Activated naive CD4-positive, alpha-beta T cell treated with Interleukin-2 at 50 U/mL for 16 hours (primary cell): ENCODE data around the gene TM9SF3.

Experiments
- DNase-seq: peaks from one replicate; pipeline ENCODE4 v3.0.0-alpha.2; 2020

TM9SF3 gene

DNA sequence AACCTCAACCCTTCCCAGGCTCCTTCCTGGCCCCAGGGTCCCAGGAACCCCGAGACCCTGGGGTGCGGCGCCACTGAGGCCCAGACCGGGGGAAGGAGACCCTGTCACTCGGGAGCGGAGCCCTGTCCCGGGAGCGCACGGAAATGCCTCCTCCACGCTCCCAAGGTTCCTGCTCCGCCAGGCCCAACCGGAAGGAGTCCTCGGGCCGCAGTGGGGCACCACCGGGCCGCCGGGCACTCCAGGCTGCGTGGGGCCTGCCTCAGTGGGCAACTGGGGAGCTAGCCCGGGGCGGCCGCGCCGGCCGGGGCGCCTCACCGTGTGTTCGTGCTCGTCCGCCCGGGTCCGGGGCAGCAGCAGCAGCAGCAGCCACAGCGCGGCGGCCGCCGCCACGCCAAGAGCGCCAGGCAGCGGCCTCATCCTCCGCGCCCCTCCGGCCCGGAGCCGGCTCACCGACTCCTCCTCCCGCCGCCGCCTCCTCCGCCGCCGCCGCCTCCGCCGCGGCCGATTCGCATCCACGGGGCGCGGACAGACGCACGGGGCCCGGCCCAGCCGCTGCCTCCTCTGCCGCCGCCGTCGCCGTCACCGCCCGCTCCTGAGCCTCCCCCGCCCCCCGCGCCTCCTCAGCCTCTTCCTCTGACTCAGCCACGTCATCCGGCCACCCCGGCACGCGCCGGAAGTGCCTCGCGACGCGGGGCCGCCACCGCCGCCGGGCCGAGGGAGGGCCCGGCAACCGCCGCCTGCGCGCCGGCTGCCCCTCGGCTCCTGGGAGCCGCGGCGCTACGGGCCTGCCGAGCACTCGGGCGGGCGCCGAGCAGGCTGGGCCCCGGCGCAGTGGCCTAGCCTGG is at the start of gene TM9SF3:
Gene TM9SF3, minus strand, starts transcription at position 594 of the 845 bp plus-strand sequence. Its CDS starts 177 bp downstream, at position 417.
- DNase-seq: peak; percentile 93

- no peak for DNase-seq
Observed at GRCh38 chr10:96636551-96636950, 49.7 kb upstream of the TM9SF3 start.

- no peak for DNase-seq
Observed at GRCh38 chr10:96632974-96633710, 46.3 kb upstream of the TM9SF3 start.

- no peak for DNase-seq
Observed at GRCh38 chr10:96627292-96627691, 40.5 kb upstream of the TM9SF3 start.

DNA sequence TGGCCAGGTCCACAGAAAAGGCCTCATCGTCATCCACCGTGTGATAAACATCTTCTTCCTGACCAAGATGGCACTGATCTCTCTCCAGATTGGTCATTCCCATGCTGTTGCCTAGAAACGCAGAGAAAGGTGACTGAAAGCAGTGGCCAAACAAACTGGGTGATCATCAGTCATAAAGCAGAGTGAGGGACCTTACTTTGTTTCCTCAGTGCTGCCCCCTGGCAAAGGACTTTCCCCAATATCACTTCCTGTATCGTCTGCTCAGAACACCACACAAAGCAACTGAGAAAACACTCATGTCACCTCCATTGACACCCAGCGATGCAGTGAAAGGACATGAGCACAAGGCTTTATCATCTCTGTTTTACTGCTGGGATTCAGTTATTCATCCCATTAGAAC is 40.0 kb upstream of the TM9SF3 start:
- DNase-seq: no peak

- DNase-seq: no peak
Observed at GRCh38 chr10:96625173-96625572, 38.4 kb upstream of the TM9SF3 start.

DNA sequence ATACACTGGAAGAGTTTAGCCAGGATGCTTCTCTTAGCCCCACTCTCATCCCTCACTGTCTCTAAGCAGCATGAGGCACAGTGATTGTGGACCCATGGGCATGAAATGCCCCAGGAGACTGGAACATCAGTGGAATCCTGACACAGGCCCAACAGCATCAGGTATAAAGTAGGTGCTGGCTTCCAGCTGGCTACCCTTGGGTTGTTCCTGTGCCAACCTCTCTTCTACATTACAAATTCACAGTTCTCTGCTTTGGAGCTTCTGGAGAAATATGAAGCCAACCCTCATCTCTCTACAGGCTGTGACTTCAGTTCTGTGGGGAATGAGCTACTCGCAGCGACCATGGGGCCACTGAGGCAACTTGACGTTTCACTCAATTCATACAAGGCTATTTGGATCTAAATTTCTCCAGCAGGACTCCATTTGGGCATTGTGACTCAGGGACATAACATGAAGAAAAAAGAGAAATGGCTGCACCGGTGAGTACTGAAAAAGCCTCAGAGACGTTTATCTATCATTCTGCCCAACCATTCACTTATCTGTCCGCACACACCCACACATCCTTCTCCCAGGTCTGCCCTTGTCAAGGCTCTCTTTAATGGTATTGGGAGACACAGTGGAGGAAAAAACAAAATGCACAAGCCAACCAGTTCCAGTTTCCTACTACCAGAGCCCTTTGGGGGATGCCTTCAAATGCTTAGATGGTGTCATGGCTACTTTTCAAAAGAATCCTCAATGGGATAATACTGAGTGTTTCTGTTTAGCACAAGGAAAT is 35.4 kb upstream of the TM9SF3 start:
- DNase-seq: no peak

DNA sequence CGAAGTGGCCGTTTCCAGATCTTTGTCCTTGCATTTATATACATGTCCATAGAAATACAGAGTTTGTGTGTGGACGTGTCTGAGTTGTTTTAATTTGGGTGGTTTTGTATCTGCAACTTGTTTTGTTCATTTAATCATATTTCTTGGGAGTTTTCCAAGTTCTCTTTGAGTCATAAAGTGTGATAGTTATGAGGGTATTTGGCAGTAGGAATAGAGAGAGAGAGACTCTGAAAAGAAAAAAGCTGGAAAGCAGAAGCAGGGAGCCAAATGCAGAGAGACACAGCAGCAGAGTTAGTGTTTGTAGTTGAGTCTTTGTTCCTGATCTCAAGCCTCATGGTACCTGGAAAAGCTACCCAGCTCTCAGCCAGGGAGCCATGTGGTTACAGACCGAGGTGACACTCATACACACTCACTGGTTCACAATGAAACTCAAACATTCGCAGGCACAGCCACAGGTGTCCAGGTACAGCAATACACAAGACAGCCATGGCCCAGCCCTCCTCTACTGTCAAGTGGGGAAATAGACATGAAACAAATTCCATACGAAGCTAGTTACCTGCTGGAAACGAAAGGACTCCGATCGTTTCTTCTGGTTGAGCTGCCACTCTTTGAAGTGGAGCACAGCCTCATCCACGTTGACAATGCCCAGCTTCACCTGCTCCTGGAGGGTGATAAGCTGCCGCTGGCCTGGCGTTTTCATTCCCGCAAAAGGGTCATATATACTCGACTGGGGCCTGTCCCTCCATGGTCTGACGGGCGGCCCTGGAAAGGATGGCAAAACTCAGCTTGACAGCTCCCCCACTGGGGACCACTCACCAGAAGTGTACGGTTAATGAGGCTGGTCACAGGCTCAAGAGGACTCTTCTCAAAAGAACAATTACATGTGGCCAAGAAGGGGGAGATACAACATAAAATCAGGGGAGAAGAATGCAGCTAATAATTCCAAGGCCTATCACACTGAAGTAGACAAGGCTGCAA is 33.3 kb upstream of the TM9SF3 start:
- no peak for DNase-seq

- DNase-seq: no peak
Observed at GRCh38 chr10:96619120-96619519, 32.3 kb upstream of the TM9SF3 start.

- no peak for DNase-seq
Observed at GRCh38 chr10:96618653-96619052, 31.8 kb upstream of the TM9SF3 start.

GRCh38 chr10:96616961-96617360 is 30.1 kb upstream of the TM9SF3 start:
- no peak for DNase-seq

DNA sequence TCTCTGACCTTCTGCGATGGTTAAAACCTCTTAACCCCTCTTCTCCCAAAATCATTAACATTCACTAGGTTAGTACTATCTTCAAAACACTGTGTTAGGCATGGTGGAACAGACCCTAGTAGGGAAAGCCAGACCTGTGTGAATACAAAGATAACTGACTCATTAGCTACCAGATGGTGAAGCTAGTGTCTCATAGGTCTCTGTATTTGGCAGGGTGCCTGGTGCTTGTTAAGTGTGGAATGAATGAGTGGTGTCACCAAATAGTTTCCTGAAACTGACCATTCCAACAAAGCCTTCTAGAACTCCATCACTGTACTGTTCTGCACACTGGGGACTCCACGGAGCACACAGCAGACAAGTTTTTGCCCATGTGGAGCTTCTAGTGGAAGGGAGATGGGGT is 27.7 kb upstream of the TM9SF3 start:
- no peak for DNase-seq

DNA sequence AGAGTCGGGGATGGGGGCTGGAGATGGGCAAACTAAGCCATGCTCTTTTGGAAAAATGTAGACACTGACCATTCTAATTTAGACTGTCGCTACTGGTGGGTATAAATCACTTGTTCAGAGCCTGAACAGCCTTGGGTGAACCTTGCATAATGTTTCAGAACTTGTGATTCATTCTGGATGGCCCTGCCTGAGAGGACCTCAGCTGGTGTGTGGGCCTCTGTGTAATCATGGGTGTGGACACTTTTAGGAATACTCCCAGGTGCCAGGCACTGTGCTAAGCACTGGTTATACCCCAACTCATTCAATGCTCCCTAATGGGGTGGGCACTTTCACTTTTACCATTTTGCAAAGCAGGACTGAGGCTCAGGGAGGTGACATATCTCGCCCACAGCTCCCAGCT is 26.8 kb upstream of the TM9SF3 start:
- no peak for DNase-seq

GRCh38 chr10:96612055-96612830 is 25.4 kb upstream of the TM9SF3 start:
- DNase-seq: no peak

GRCh38 chr10:96610817-96611216 is 24.0 kb upstream of the TM9SF3 start:
- DNase-seq: no peak

DNA sequence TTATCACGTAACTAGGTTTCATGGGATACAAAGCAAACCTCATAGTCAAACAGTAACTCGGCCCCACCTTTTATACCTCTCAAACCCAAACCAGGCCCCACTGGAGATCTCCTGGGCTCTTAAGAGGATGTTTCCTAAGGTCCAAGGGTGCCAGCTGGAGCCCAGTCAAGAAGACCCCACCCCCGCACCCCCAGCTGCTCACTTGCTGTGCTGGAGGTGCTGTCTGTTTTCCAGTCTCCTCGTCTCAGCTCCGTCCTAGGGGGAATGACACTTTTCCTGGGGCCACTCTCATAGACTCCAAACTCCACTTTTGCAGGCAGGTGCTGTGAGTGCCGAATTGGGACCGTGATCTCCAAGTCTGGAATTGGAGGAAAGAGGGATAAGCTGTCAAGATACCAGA is 22.7 kb upstream of the TM9SF3 start:
- DNase-seq: no peak

DNA sequence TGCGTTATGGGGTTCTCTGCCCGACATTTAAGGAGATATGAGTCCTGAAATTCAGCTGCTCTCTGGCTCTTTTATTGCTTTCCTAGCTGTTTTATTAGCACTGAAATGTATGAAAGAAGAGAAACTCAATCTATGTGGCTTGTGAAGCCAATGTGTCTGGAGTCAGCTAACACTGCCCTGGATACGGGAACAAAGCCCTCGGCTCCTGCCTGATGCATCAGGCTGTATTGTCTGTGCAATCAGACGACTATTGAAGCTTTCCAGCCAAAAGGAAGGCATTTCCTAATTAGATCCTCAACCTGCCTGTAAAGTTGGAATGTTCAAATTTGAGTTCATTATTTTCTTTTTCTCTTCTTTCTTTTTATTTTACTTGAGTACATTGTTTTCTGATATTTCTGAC is 22.0 kb upstream of the TM9SF3 start:
- DNase-seq: no peak

- no peak for DNase-seq
Observed at GRCh38 chr10:96608262-96608661, 21.4 kb upstream of the TM9SF3 start.

- no peak for DNase-seq
Observed at GRCh38 chr10:96606946-96607345, 20.1 kb upstream of the TM9SF3 start.

- no peak for DNase-seq
Observed at GRCh38 chr10:96606216-96606615, 19.4 kb upstream of the TM9SF3 start.

- DNase-seq: no peak
Observed at GRCh38 chr10:96600337-96600736, 13.5 kb upstream of the TM9SF3 start.
